ENCODE measurements around the gene GTF2IRD1.
"Not testable (repeated sequence)": the region's sequence is repeated elsewhere in the genome, so short reads cannot be mapped to it uniquely, and the experiment has no call there.

DNA sequence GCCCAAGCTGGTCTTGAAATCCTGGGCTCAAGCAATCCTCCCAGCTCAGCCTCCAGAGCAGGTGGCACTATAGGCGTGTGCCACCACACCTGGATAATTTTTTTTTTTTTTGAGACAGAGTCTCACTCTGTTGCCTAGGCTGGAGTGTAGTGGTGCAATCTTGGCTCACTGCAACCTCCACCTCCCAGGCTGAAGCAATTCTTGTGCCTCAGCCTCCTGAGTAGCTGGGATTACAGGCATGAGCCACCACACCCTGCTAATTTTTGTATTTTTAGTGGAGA is 16.5 kb upstream of the GTF2IRD1 start:
- TF ChIP-seq, protein P1, sequence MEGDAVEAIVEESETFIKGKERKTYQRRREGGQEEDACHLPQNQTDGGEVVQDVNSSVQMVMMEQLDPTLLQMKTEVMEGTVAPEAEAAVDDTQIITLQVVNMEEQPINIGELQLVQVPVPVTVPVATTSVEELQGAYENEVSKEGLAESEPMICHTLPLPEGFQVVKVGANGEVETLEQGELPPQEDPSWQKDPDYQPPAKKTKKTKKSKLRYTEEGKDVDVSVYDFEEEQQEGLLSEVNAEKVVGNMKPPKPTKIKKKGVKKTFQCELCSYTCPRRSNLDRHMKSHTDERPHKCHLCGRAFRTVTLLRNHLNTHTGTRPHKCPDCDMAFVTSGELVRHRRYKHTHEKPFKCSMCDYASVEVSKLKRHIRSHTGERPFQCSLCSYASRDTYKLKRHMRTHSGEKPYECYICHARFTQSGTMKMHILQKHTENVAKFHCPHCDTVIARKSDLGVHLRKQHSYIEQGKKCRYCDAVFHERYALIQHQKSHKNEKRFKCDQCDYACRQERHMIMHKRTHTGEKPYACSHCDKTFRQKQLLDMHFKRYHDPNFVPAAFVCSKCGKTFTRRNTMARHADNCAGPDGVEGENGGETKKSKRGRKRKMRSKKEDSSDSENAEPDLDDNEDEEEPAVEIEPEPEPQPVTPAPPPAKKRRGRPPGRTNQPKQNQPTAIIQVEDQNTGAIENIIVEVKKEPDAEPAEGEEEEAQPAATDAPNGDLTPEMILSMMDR (IDR thresholded peaks at IDR 0.05) = not testable (repeated sequence)
- not testable (repeated sequence) for TF ChIP-seq POLR2A (IDR thresholded peaks at IDR 0.05)

Measured in testis (tissue), 2 donors.